Karpas-422 (cell line): ENCODE data around the gene POLA2. TPM values are rescaled to one million over a fixed set of nuclear protein-coding genes. Genes with fewer than 3 reads are reported as not detected.
"Not testable (repeated sequence)": the region's sequence is repeated elsewhere in the genome, so short reads cannot be mapped to it uniquely, and the experiment has no call there.

Source experiments
- DNase-seq: peaks from one replicate; pipeline ENCODE4 v3.0.0-alpha.2; 2015
- H2AFZ ChIP-seq: fragments of 200-600 bp; sonication (generic); 2 replicates; pipeline ENCODE4 v1.6.1; 2014; ENCODE audit warnings: antibody characterized with exemption, low read length, mixed read lengths
- H3K27ac ChIP-seq: fragments of 200-600 bp; sonication (generic); 2 replicates; pipeline ENCODE4 v1.5.1; 2014; ENCODE audit warnings: mild to moderate bottlenecking, low read length, moderate library complexity
- H3K27me3 ChIP-seq: fragments of 200-600 bp; sonication (generic); 2 replicates; pipeline ENCODE4 v1.6.1; 2014; ENCODE audit warnings: low read length, mixed read lengths
- H3K36me3 ChIP-seq: fragments of 200-600 bp; sonication (generic); 2 replicates; pipeline ENCODE4 v1.6.1; 2014; ENCODE audit warnings: low read length, mixed read lengths; ENCODE audit not compliant: insufficient read depth
- H3K4me1 ChIP-seq: fragments of 200-600 bp; sonication (generic); 2 replicates; pipeline ENCODE4 v1.6.1; 2014; ENCODE audit warnings: mild to moderate bottlenecking, low read length, mixed read lengths
- H3K4me2 ChIP-seq: fragments of 200-600 bp; sonication (generic); 2 replicates; pipeline ENCODE4 v1.6.1; 2014; ENCODE audit warnings: low read length, low read depth, mild to moderate bottlenecking; ENCODE audit not compliant: poor library complexity, severe bottlenecking
- H3K4me3 ChIP-seq: fragments of 200-600 bp; sonication (generic); 2 replicates; pipeline ENCODE4 v1.5.1; 2014; ENCODE audit warnings: mild to moderate bottlenecking, antibody characterized with exemption, low read length, mixed read lengths
- H3K79me2 ChIP-seq: fragments of 200-600 bp; sonication (generic); 2 replicates; pipeline ENCODE4 v1.6.1; 2014; ENCODE audit warnings: mild to moderate bottlenecking, low read length, mixed read lengths
- H3K9ac ChIP-seq: fragments of 200-600 bp; sonication (generic); 2 replicates; pipeline ENCODE4 v1.6.0; 2014; ENCODE audit warnings: low read length
- H3K9me2 ChIP-seq: fragments of 200-600 bp; sonication (generic), shearing (Covaris generic); replicated peaks from 2 replicates; pipeline ENCODE4 v1.6.0; 2014; ENCODE audit warnings: mild to moderate bottlenecking, low read length, moderate library complexity; ENCODE audit not compliant: insufficient read depth
- H3K9me3 ChIP-seq: fragments of 300-700, 200-600 bp; sonication (generic); 2 replicates; pipeline ENCODE4 v1.6.1; 2014; ENCODE audit warnings: low read length, mixed read lengths
- H4K20me1 ChIP-seq: fragments of 200-600 bp; sonication (generic); 2 replicates; pipeline ENCODE4 v1.6.1; 2014; ENCODE audit warnings: mild to moderate bottlenecking, antibody characterized with exemption, low read length, low read depth; ENCODE audit not compliant: insufficient read depth
- total RNA-seq: library from RNA; depleted of rRNA; stranded (reverse); fragments of >200 nt; shearing (Covaris generic); gene quantifications from 2 replicates; pipeline ENCODE4 v1.2.3, GENCODE V29; 2014; ENCODE audit warnings: low replicate concordance

Gene POLA2
- total RNA-seq, 1 experiment from 2014 or later = 19.0 TPM

DNA sequence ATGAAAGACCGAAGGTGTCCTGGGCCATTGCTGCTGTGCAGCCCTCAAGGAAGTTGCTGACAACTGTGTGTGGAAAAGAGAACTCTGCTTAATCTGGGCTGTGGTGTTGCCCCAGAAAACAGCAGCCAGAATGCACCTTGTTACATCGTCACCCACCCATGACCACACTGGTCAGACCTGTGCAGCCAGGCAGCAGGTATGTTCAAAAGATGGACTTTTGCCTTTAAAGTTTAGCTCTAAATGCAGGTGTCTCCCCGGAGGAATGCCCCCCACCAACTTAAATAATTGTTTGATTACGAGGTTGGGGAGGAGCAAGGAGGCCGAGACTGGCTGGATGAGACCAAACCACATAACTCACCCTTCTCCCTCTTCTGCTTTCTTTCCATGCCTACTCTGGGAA, 15.3 kb upstream of the POLA2 start:
- Histone ChIP-seq H3K27me3 (no peaks in the 10 kb centered on the region), H3K79me2 (no peaks in the 10 kb centered on the region), H3K9me3 (peaks cover 5% of the 10 kb centered on the region; the same call in 1 of the 2 replicates), H3K4me3 (no peak overlapping the region), H4K20me1 (no peaks in the 10 kb centered on the region), H3K4me2 (no peak overlapping the region), H3K9ac (no peak overlapping the region), H3K4me1 (peaks cover 7% of the 10 kb centered on the region), H2AFZ (no peak overlapping the region), H3K36me3 (peaks cover 4% of the 10 kb centered on the region; the same call in 1 of the 2 replicates), H3K27ac (no peak overlapping the region), H3K9me2 (no peaks in the 10 kb centered on the region)
- DNase-seq = no peak

GRCh38 chr11:65248184-65248710, 13.5 kb upstream of the POLA2 start:
- H3K36me3 ChIP-seq, H2AFZ ChIP-seq, H3K27ac ChIP-seq, H3K4me3 ChIP-seq, H3K4me1 ChIP-seq, H4K20me1 ChIP-seq, H3K9me2 ChIP-seq, H3K9me3 ChIP-seq, H3K79me2 ChIP-seq, H3K4me2 ChIP-seq, H3K27me3 ChIP-seq, DNase-seq, H3K9ac ChIP-seq: not testable (repeated sequence)

DNA sequence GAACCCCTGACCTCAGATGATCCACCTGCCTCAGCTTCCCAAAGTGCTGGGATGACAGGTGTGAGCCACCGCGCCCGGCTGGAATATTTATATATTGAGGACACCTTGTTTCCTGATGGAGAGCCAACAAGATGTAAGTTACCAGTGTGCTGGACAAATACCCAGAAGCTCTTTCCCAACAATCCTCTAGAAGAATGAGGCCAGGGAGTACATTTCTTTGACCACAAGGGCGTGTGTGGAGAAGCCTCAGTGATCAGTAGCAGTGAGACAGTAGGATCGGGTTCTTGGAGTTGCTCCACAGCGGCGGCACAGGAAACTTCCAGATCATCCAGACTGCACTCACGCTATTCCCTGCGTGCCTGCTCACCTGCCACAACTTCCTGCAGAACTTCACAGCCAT, 10.3 kb upstream of the POLA2 start:
- Histone ChIP-seq H3K4me3 (no peak overlapping the region), H3K4me2 (no peak overlapping the region), H3K4me1 (peaks cover 7% of the 10 kb centered on the region), H3K27me3 (no peaks in the 10 kb centered on the region), H2AFZ (no peak overlapping the region), H3K9me3 (no peaks in the 10 kb centered on the region), H3K9me2 (no peaks in the 10 kb centered on the region), H3K27ac (no peak overlapping the region), H3K9ac (no peak overlapping the region), H4K20me1 (no peaks in the 10 kb centered on the region), H3K36me3 (no peaks in the 10 kb centered on the region), H3K79me2 (no peaks in the 10 kb centered on the region)
- DNase-seq = no peak

- Histone ChIP-seq H3K36me3 (no peaks in the 10 kb centered on the region), H3K27ac (no peak overlapping the region), H3K4me2 (no peak overlapping the region), H3K27me3 (no peaks in the 10 kb centered on the region), H4K20me1 (no peaks in the 10 kb centered on the region), H3K9ac (no peak overlapping the region), H3K9me3 (no peaks in the 10 kb centered on the region), H3K79me2 (no peaks in the 10 kb centered on the region), H3K4me1 (peaks cover 18% of the 10 kb centered on the region), H3K9me2 (no peaks in the 10 kb centered on the region), H2AFZ (no peak overlapping the region), H3K4me3 (no peak overlapping the region)
- DNase-seq = no peak
These were observed 7.0 kb upstream of the POLA2 start for GRCh38 chr11:65254724-65255123.

DNA sequence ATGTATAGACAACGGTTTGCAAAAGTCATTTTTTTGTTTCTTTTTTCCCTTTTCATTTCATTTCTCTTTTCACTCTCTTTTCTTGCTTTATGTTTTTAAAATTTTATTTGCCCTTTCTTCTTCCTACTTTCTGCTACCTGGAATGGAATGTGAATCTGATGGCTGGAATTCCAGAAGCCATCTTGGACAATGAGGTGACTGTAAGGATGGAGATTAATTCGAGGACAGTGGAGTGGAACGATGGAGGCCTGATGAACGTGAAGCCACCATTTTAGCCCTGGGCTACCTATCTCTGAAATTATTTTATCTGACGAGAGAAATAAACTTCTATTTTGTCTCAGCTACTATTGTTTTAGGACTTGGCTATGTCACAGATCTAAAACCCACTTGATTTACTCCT, 2.8 kb upstream of the POLA2 start:
- H3K36me3 ChIP-seq = peaks cover 4% of the 10 kb centered on the region; the same call in 1 of the 2 replicates
- H3K27me3 ChIP-seq = no peaks in the 10 kb centered on the region
- H3K27ac ChIP-seq = no peak overlapping the region
- peak overlapping the region; percentile 36 for H2AFZ ChIP-seq
- no peak for DNase-seq
- no peak overlapping the region for H3K9ac ChIP-seq
- H3K4me2 ChIP-seq = no peak overlapping the region
- no peaks in the 10 kb centered on the region for H3K9me2 ChIP-seq
- no peak overlapping the region for H3K4me3 ChIP-seq
- H3K79me2 ChIP-seq = peaks cover 22% of the 10 kb centered on the region
- H4K20me1 ChIP-seq = no peaks in the 10 kb centered on the region
- H3K9me3 ChIP-seq = no peaks in the 10 kb centered on the region
- peaks cover 34% of the 10 kb centered on the region for H3K4me1 ChIP-seq

DNA sequence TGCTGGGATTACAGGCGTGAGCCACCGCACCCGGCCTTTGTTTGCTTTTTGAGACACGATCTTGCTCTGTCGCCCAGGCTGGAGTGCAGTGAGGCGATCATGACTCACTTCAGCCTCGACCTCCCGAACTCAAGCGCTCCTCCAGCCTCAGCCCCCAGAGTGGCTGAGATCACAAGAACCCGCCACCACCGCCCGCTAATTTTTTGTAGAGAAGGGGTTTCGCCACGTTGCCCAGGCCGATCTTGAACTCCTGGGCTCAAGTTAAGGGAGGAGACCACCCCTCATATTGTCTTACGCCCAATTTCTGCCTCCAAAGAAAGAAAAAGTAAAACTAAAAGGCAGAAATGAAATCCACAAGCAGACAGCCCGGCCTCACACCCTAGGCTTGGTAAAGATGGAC, 1.5 kb upstream of the POLA2 start:
- Histone ChIP-seq H3K36me3 (peaks cover 4% of the 10 kb centered on the region; the same call in 1 of the 2 replicates), H3K4me1 (peaks cover 34% of the 10 kb centered on the region), H3K9ac (no peak overlapping the region), H3K4me3 (no peak overlapping the region), H3K4me2 (no peak overlapping the region), H3K9me3 (no peaks in the 10 kb centered on the region), H3K79me2 (peaks cover 35% of the 10 kb centered on the region), H3K9me2 (no peaks in the 10 kb centered on the region), H4K20me1 (no peaks in the 10 kb centered on the region), H3K27me3 (no peaks in the 10 kb centered on the region), H2AFZ (no peak overlapping the region), H3K27ac (no peak overlapping the region)
- DNase-seq = no peak

GRCh38 chr11:65260756-65261590, 789 bp upstream of the POLA2 start:
- no peaks in the 10 kb centered on the region for H4K20me1 ChIP-seq
- no peaks in the 10 kb centered on the region for H3K27me3 ChIP-seq
- H2AFZ ChIP-seq = peak overlapping the region; percentile 77; the same call in 1 of the 2 replicates
- peaks cover 34% of the 10 kb centered on the region for H3K4me1 ChIP-seq
- no peaks in the 10 kb centered on the region for H3K9me2 ChIP-seq
- H3K79me2 ChIP-seq = peaks cover 42% of the 10 kb centered on the region
- peak overlapping the region; percentile 77 for H3K4me3 ChIP-seq
- H3K4me2 ChIP-seq = peak overlapping the region; percentile 89
- H3K9ac ChIP-seq = peak overlapping the region; percentile 78
- H3K36me3 ChIP-seq = peaks cover 4% of the 10 kb centered on the region; the same call in 1 of the 2 replicates
- no peaks in the 10 kb centered on the region for H3K9me3 ChIP-seq
- DNase-seq = peak; percentile 43
- H3K27ac ChIP-seq = peak overlapping the region; percentile 52; the same call in 1 of the 2 replicates

DNA sequence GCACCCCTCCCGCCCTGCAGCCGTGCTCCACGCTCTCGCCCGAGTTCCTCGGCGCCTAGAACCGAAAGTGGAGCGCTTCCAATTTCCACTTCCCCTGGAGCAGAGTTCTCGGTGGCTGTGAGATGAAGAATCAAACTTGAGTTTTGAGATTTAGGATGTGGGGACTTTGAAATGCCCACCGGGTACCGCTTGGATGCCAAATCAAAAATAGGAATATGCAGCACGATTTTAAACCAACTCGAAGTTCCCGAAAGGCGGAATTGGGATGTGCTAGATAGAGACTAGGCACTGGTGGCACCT, 569 bp downstream of the POLA2 start:
- peak overlapping the region; percentile 93 for H3K9ac ChIP-seq
- peak overlapping the region; percentile 78 for H3K27ac ChIP-seq
- H3K4me2 ChIP-seq = peak overlapping the region; percentile 89
- no peak overlapping the region for H2AFZ ChIP-seq
- peak; percentile 79 for DNase-seq
- no peaks in the 10 kb centered on the region for H3K9me3 ChIP-seq
- no peaks in the 10 kb centered on the region for H4K20me1 ChIP-seq
- H3K4me1 ChIP-seq = peaks cover 34% of the 10 kb centered on the region
- peaks cover 49% of the 10 kb centered on the region for H3K79me2 ChIP-seq
- H3K27me3 ChIP-seq = no peaks in the 10 kb centered on the region
- H3K4me3 ChIP-seq = peak overlapping the region; percentile 77
- peaks cover 15% of the 10 kb centered on the region; the same call in 1 of the 2 replicates for H3K36me3 ChIP-seq
- H3K9me2 ChIP-seq = no peaks in the 10 kb centered on the region
